Memory B cell (primary cell): ENCODE measurements around the gene CDK14.
A peak's percentile ranks its signal among the peaks of the same experiment; 100 is the strongest.

Source experiments
- ATAC-seq: fragments of 150-1000 bp; cut with Tn5 transposase; 2 replicates; pipeline ENCODE4 v1.10.0; 2021; ENCODE audit warnings: low read depth, mild to moderate bottlenecking, moderate library complexity
- DNase-seq, 2 donors: peaks; one replicate each; pipeline ENCODE4 v3.0.0; 2022; ENCODE audit warnings: low spot score in 2 of 2
- H3K27ac Mint-ChIP-seq: one replicate; pipeline ENCODE4 v1.8.0; 2022; ENCODE audit warnings: mild to moderate bottlenecking, moderate library complexity, mixed read lengths
- H3K27me3 Mint-ChIP-seq: one replicate; pipeline ENCODE4 v1.8.0; 2022; ENCODE audit warnings: mixed read lengths
- H3K36me3 Mint-ChIP-seq: one replicate; pipeline ENCODE4 v1.8.0; 2022; ENCODE audit warnings: mild to moderate bottlenecking, mixed read lengths
- H3K4me1 Mint-ChIP-seq: one replicate; pipeline ENCODE4 v1.8.0; 2022; ENCODE audit warnings: mixed read lengths
- H3K4me3 Mint-ChIP-seq: one replicate; pipeline ENCODE4 v1.8.0; 2022; ENCODE audit warnings: mild to moderate bottlenecking, moderate library complexity, mixed read lengths
- H3K9me3 Mint-ChIP-seq: one replicate; pipeline ENCODE4 v1.8.0; 2022; ENCODE audit warnings: mixed read lengths

Gene CDK14

GRCh38 chr7:90584378-90584777 lies 11.7 kb upstream of the CDK14 start:
- Mint-ChIP-seq H3K4me1 (peaks cover 5% of the 10 kb centered on the region), H3K27ac (no peak overlapping the region), H3K27me3 (no peaks in the 10 kb centered on the region), H3K36me3 (peaks cover 4% of the 10 kb centered on the region), H3K4me3 (no peak overlapping the region), H3K9me3 (peaks cover 2% of the 10 kb centered on the region)
- DNase-seq (no peak), ATAC-seq (no peak)

DNA sequence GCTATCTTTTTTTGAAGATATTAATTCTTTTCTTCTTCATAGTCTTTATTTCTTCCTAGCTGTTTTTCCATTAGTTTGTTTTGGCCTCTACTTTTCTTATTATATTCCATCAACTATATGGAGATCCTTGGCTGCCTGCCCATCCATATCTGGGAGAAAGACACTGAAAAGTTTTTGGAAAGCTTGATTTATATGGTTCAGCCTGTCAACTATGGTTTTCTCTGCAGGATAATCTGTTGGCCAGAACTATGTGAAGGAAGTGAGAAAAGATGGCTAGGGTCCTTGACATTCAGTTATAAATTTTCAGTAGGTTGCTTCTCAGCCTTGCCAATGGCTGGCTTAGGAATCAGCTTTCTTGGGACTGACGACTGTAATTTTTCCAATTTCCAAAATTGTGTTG lies 10.0 kb upstream of the CDK14 start:
- Mint-ChIP-seq H3K4me1 (peaks cover 5% of the 10 kb centered on the region), H3K36me3 (peaks cover 4% of the 10 kb centered on the region)
- ATAC-seq: no peak

DNA sequence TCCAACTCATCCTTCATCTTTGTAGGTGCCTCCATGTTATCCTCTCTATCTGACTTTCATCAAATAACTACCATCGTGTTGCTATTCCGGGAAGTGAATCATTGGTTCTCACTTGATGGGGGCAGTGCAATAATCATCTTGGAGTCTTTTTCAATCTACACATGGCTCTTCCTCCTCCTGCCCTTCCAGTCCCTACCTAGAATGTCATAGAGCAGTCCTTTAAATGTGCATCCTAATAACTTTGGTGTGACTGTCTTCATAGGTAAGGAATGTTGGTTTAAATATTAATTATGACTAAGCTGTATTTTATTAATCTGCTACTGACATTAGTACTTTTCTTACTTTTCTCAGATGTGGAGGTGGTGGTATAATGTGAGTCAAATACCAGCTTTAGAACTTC lies 8.4 kb upstream of the CDK14 start:
- DNase-seq (no peak), ATAC-seq (no peak)
- Mint-ChIP-seq H3K36me3 (peaks cover 4% of the 10 kb centered on the region), H3K4me3 (no peak overlapping the region), H3K9me3 (peaks cover 2% of the 10 kb centered on the region), H3K4me1 (peaks cover 3% of the 10 kb centered on the region), H3K27me3 (no peaks in the 10 kb centered on the region), H3K27ac (no peak overlapping the region)

More for the DNA sequence above, 10.0 kb upstream of the CDK14 start:
- no peak overlapping the region for H3K4me3 Mint-ChIP-seq
- no peak overlapping the region for H3K27ac Mint-ChIP-seq
- no peak for DNase-seq
- peaks cover 2% of the 10 kb centered on the region for H3K9me3 Mint-ChIP-seq
- no peaks in the 10 kb centered on the region for H3K27me3 Mint-ChIP-seq

GRCh38 chr7:90592033-90592432 lies 4.1 kb upstream of the CDK14 start:
- H3K27me3 Mint-ChIP-seq: no peaks in the 10 kb centered on the region
- H3K4me3 Mint-ChIP-seq: no peak overlapping the region
- DNase-seq (no peak), ATAC-seq (no peak)
- no peaks in the 10 kb centered on the region for H3K36me3 Mint-ChIP-seq
- peaks cover 11% of the 10 kb centered on the region for H3K4me1 Mint-ChIP-seq
- no peaks in the 10 kb centered on the region for H3K9me3 Mint-ChIP-seq
- no peak overlapping the region for H3K27ac Mint-ChIP-seq

- Mint-ChIP-seq H3K27me3 (no peaks in the 10 kb centered on the region), H3K4me1 (peaks cover 20% of the 10 kb centered on the region), H3K4me3 (no peak overlapping the region), H3K36me3 (no peaks in the 10 kb centered on the region), H3K27ac (no peak overlapping the region), H3K9me3 (no peaks in the 10 kb centered on the region)
- no peak for ATAC-seq
- no peak for DNase-seq
These were observed 2.9 kb upstream of the CDK14 start for GRCh38 chr7:90593205-90593604.

DNA sequence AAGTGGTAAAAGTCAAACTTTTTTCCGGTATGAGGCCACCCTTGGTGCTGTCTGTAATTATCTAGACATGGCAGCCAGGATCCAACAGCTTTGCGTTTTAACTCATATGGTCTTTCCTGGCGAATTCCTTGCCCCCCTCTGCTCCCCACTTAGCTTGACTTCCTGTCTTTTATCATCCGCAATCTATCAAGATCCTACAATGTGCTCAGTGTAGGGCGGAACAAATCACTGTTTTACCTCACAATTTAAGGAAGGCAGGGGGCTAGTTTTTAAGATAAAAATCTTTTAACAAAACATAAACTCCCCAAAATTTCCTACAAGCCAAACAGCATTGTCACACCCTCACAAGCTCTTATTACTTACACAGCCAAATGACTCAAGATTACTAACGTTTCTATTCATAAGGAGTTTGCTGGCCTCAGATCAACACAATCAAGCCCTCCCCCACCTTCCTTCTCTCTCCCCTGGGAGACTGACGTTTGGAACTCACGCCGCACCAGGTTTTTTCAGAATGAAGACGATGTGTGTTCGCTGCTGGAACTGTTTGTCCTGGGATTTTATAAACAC lies 1.3 kb upstream of the CDK14 start:
- Mint-ChIP-seq H3K36me3 (no peaks in the 10 kb centered on the region), H3K4me1 (peaks cover 27% of the 10 kb centered on the region), H3K27ac (peak overlapping the region; percentile 33), H3K4me3 (peak overlapping the region; percentile 94), H3K27me3 (no peaks in the 10 kb centered on the region), H3K9me3 (no peaks in the 10 kb centered on the region)
- no peak for DNase-seq
- ATAC-seq: no peak

- no peaks in the 10 kb centered on the region for H3K27me3 Mint-ChIP-seq
- DNase-seq (no peak), ATAC-seq (peak; percentile 1)
- no peaks in the 10 kb centered on the region for H3K36me3 Mint-ChIP-seq
- H3K27ac Mint-ChIP-seq: peak overlapping the region; percentile 33
- peak overlapping the region; percentile 94 for H3K4me3 Mint-ChIP-seq
- H3K9me3 Mint-ChIP-seq: no peaks in the 10 kb centered on the region
- H3K4me1 Mint-ChIP-seq: peaks cover 29% of the 10 kb centered on the region
These were observed 750 bp upstream of the CDK14 start for GRCh38 chr7:90595342-90595800.

DNA sequence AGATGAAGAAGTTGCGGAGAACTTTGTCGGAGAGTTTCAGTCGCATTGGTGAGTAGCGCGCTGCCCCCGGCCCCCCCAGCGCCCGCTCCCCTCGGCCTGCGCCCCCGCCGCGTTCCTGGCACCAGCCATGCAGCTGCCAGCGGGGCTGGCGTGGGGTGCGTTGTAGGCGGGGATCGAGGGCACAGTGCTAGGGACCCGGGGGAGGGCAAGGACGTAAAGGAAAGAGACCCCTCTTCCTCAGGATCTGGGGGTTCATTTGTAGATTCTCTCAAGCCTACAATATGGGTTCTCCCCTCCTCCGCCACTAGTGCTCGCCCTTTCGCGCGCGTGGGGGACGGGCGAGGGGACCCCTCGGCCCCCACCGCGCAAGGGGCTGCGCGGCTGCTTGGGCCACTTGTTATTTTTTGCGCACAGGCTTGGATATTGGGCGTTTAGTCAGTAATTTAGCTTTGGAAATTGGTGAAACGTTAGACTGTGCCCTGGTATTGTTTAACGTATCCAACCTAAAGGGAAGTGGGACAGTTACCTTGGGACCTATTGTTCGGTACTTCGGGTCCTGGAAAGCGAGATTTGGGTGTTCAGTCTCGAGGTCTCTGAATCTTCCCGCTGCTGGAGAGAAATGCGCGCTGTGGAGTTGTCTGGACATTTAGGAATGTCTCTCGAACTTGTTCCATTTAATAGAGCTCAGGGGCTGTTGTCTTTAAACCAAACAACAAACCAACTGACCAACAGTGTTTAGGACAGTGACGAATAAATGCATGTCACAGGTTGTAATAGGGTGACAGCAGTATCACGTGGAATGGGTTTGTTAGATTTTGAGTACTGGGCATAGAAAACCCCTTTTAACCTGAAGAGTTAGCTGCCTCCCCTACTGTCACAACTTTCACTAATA lies 796 bp downstream of the CDK14 start:
- peak overlapping the region; percentile 94 for H3K4me3 Mint-ChIP-seq
- H3K27me3 Mint-ChIP-seq: no peaks in the 10 kb centered on the region
- no peaks in the 10 kb centered on the region for H3K36me3 Mint-ChIP-seq
- no peak for DNase-seq
- peaks cover 36% of the 10 kb centered on the region for H3K4me1 Mint-ChIP-seq
- no peaks in the 10 kb centered on the region for H3K9me3 Mint-ChIP-seq
- no peak for ATAC-seq
- H3K27ac Mint-ChIP-seq: peak overlapping the region; percentile 94

- ATAC-seq: no peak
- Mint-ChIP-seq H3K4me1 (peaks cover 36% of the 10 kb centered on the region), H3K27ac (peak overlapping the region; percentile 94), H3K36me3 (no peaks in the 10 kb centered on the region), H3K9me3 (no peaks in the 10 kb centered on the region), H3K4me3 (peak overlapping the region; percentile 94), H3K27me3 (no peaks in the 10 kb centered on the region)
- no peak for DNase-seq
These were observed 1.6 kb downstream of the CDK14 start for GRCh38 chr7:90597563-90598253.

- DNase-seq (no peak), ATAC-seq (no peak)
- no peaks in the 10 kb centered on the region for H3K9me3 Mint-ChIP-seq
- peaks cover 36% of the 10 kb centered on the region for H3K4me1 Mint-ChIP-seq
- no peak overlapping the region for H3K27ac Mint-ChIP-seq
- H3K27me3 Mint-ChIP-seq: no peaks in the 10 kb centered on the region
- no peak overlapping the region for H3K4me3 Mint-ChIP-seq
- no peaks in the 10 kb centered on the region for H3K36me3 Mint-ChIP-seq
These were observed 2.9 kb downstream of the CDK14 start for GRCh38 chr7:90599038-90599437.

GRCh38 chr7:90599892-90600555 lies 3.9 kb downstream of the CDK14 start:
- H3K36me3 Mint-ChIP-seq: no peaks in the 10 kb centered on the region
- ATAC-seq (peak; percentile 30), DNase-seq (peak in 1 of 2 donors; percentile 11)
- H3K4me3 Mint-ChIP-seq: peak overlapping the region; percentile 35
- no peaks in the 10 kb centered on the region for H3K9me3 Mint-ChIP-seq
- H3K4me1 Mint-ChIP-seq: peaks cover 37% of the 10 kb centered on the region
- peak overlapping the region; percentile 75 for H3K27ac Mint-ChIP-seq
- H3K27me3 Mint-ChIP-seq: no peaks in the 10 kb centered on the region

DNA sequence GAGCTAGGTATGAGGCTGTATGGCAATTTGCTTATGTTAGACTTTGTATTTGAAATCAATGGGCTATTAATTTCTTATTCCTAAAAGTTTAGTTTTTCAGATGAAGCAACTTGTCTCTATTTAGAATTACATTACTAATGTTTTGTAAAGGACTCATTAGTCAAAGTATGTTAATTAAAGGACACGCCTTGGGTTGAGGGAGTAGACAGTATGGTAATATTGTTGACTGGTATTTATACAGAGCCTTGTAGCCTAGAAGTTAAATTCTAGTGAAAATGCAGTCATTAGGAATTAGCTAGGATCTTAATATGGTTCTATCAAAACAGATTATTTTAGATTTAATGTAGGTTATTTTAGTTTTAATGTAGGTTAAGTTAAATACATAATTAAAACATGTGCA lies 6.2 kb downstream of the CDK14 start:
- no peaks in the 10 kb centered on the region for H3K27me3 Mint-ChIP-seq
- H3K4me1 Mint-ChIP-seq: peaks cover 35% of the 10 kb centered on the region
- no peak overlapping the region for H3K4me3 Mint-ChIP-seq
- H3K36me3 Mint-ChIP-seq: peaks cover 2% of the 10 kb centered on the region
- DNase-seq (no peak), ATAC-seq (no peak)
- no peak overlapping the region for H3K27ac Mint-ChIP-seq
- no peaks in the 10 kb centered on the region for H3K9me3 Mint-ChIP-seq

- H3K36me3 Mint-ChIP-seq: peaks cover 2% of the 10 kb centered on the region
- no peak overlapping the region for H3K27ac Mint-ChIP-seq
- DNase-seq: no peak
- H3K4me1 Mint-ChIP-seq: peaks cover 28% of the 10 kb centered on the region
- no peaks in the 10 kb centered on the region for H3K9me3 Mint-ChIP-seq
- no peak overlapping the region for H3K4me3 Mint-ChIP-seq
- ATAC-seq: no peak
- no peaks in the 10 kb centered on the region for H3K27me3 Mint-ChIP-seq
These were observed 7.2 kb downstream of the CDK14 start for GRCh38 chr7:90603346-90603745.

DNA sequence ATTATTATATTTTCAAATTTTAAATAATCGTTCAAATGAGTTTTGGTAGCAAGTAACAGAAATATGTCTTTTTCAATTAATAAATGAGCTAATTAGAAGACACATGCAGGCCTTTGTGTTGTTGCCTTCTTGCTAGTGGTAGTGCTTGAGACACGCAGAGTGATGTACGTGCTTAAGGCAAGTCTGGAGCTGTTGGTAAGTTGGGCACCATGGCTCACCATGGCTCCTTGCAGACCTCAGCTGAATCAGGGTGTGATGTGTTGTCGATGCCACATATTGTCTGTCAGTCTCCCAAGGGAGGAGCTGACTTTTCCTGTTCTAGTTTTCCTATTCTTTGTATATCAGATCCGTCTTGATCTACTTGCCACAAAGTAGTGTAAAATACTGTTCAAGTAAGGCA lies 8.3 kb downstream of the CDK14 start:
- no peak overlapping the region for H3K4me3 Mint-ChIP-seq
- no peak overlapping the region for H3K27ac Mint-ChIP-seq
- no peak for DNase-seq
- peaks cover 24% of the 10 kb centered on the region for H3K4me1 Mint-ChIP-seq
- ATAC-seq: no peak
- no peaks in the 10 kb centered on the region for H3K9me3 Mint-ChIP-seq
- peaks cover 2% of the 10 kb centered on the region for H3K36me3 Mint-ChIP-seq
- H3K27me3 Mint-ChIP-seq: no peaks in the 10 kb centered on the region
